Urinary bladder (tissue), 4 donors: ENCODE results near the gene FOXD2. TPM values are rescaled to one million over a fixed set of nuclear protein-coding genes. Genes with fewer than 3 reads are reported as not detected.
"Not testable (repeated sequence)": the region's sequence is repeated elsewhere in the genome, so short reads cannot be mapped to it uniquely, and the experiment has no call there.

Experiments
- DNase-seq: peaks from one replicate; pipeline ENCODE4 v3.0.0-alpha.2; 2015; ENCODE audit errors: extremely low spot score
- H3K27ac ChIP-seq: one replicate; pipeline ENCODE4 v1.5.1; 2013; ENCODE audit warnings: low read depth, mild to moderate bottlenecking, moderate library complexity
- H3K36me3 ChIP-seq: one replicate; pipeline ENCODE4 v1.6.1; 2013; ENCODE audit warnings: mild to moderate bottlenecking, moderate library complexity; ENCODE audit not compliant: insufficient read depth
- H3K4me1 ChIP-seq: one replicate; pipeline ENCODE4 v1.6.1; 2013; ENCODE audit warnings: mild to moderate bottlenecking, moderate library complexity; ENCODE audit not compliant: insufficient read depth
- H3K4me3 ChIP-seq: one replicate; pipeline ENCODE4 v1.5.1; 2013; ENCODE audit warnings: low read depth, low read length
- WGBS: extraction: QIAGEN DNeasy Blood & Tissue Kit; methylation state at CpG from one replicate; pipeline ENCODE4 v1.1.7; 2013; 5-methylcytosine and 5-hydroxymethylcytosine counted together
- polyA plus RNA-seq: library from polyadenylated mRNA; stranded (reverse); fragments of 200-250 nt; gene quantifications from one replicate; pipeline ENCODE4 v1.2.3, GENCODE V29; 2013
- total RNA-seq: library from RNA; depleted of rRNA; stranded (reverse); fragments of >200 nt; gene quantifications from one replicate; pipeline ENCODE4 v1.2.3, GENCODE V29; 2014
- donor health status: healthy with polysubstance abuse.
- donor health status: healthy.

FOXD2 gene
- total and polyA plus RNA-seq, 2 donors: 0.19 to 0.85 TPM

- Histone ChIP-seq H3K4me3 (no peak overlapping the region), H3K4me1 (no peaks in the 10 kb centered on the region), H3K27ac (no peak overlapping the region), H3K36me3 (no peaks in the 10 kb centered on the region)
- no peak for DNase-seq
- WGBS: 64% methylated on average over 4 of the region's 4 CpGs
Measured at GRCh38 chr1:47450606-47451005, 12.8 kb downstream of the FOXD2 start.

- H3K4me1 ChIP-seq: no peaks in the 10 kb centered on the region
- no peak for DNase-seq
- H3K36me3 ChIP-seq: no peaks in the 10 kb centered on the region
- 95% methylated on average over 1 of the region's 1 CpG for WGBS
- H3K4me3 ChIP-seq: no peak overlapping the region
- no peak overlapping the region for H3K27ac ChIP-seq
Measured at GRCh38 chr1:47452426-47452825, 14.6 kb downstream of the FOXD2 start.

GRCh38 chr1:47453910-47454309, 16.1 kb downstream of the FOXD2 start:
- H3K4me3 ChIP-seq, H3K36me3 ChIP-seq, DNase-seq, H3K27ac ChIP-seq, H3K4me1 ChIP-seq: not testable (repeated sequence)
- WGBS: 88% methylated on average over 2 of the region's 2 CpGs

GRCh38 chr1:47456250-47456649, 18.4 kb downstream of the FOXD2 start:
- H3K4me3 ChIP-seq: no peak overlapping the region
- H3K36me3 ChIP-seq: no peaks in the 10 kb centered on the region
- H3K4me1 ChIP-seq: no peaks in the 10 kb centered on the region
- WGBS: 71% methylated on average over 4 of the region's 4 CpGs
- DNase-seq: no peak
- H3K27ac ChIP-seq: no peak overlapping the region

- H3K36me3 ChIP-seq, H3K4me3 ChIP-seq, H3K4me1 ChIP-seq, H3K27ac ChIP-seq, DNase-seq: not testable (repeated sequence)
- WGBS: 80% methylated on average over 16 of the region's 16 CpGs
Measured at GRCh38 chr1:47457547-47457946, 19.7 kb downstream of the FOXD2 start.

- H3K4me1 ChIP-seq: no peaks in the 10 kb centered on the region
- H3K4me3 ChIP-seq: no peak overlapping the region
- H3K27ac ChIP-seq: no peak overlapping the region
- no peaks in the 10 kb centered on the region for H3K36me3 ChIP-seq
- DNase-seq: no peak
- WGBS: 16% methylated on average over 11 of the region's 11 CpGs
Measured at GRCh38 chr1:47459253-47459788, 21.5 kb downstream of the FOXD2 start.

- H3K4me3 ChIP-seq: no peak overlapping the region
- H3K27ac ChIP-seq: no peak overlapping the region
- WGBS: 10% methylated on average over 5 of the region's 5 CpGs
- no peaks in the 10 kb centered on the region for H3K4me1 ChIP-seq
- no peaks in the 10 kb centered on the region for H3K36me3 ChIP-seq
- DNase-seq: no peak
Measured at GRCh38 chr1:47460040-47460439, 22.2 kb downstream of the FOXD2 start.

- no peak for DNase-seq
- H3K4me3 ChIP-seq: no peak overlapping the region
- H3K36me3 ChIP-seq: no peaks in the 10 kb centered on the region
- no peaks in the 10 kb centered on the region for H3K4me1 ChIP-seq
- H3K27ac ChIP-seq: no peak overlapping the region
Measured at GRCh38 chr1:47460456-47460855, 22.6 kb downstream of the FOXD2 start.

- 26% methylated on average over 3 of the region's 3 CpGs for WGBS
- no peaks in the 10 kb centered on the region for H3K4me1 ChIP-seq
- H3K27ac ChIP-seq: no peak overlapping the region
- no peak for DNase-seq
- no peaks in the 10 kb centered on the region for H3K36me3 ChIP-seq
- H3K4me3 ChIP-seq: no peak overlapping the region
Measured at GRCh38 chr1:47465605-47466004, 27.8 kb downstream of the FOXD2 start.

- Histone ChIP-seq H3K27ac (no peak overlapping the region), H3K4me3 (no peak overlapping the region), H3K4me1 (no peaks in the 10 kb centered on the region), H3K36me3 (no peaks in the 10 kb centered on the region)
- DNase-seq: no peak
- 49% methylated on average over 4 of the region's 4 CpGs for WGBS
Measured at GRCh38 chr1:47468709-47469389, 31.0 kb downstream of the FOXD2 start.

GRCh38 chr1:47469390-47469759, 31.5 kb downstream of the FOXD2 start:
- Histone ChIP-seq H3K4me3 (no peak overlapping the region), H3K4me1 (no peaks in the 10 kb centered on the region), H3K36me3 (no peaks in the 10 kb centered on the region), H3K27ac (no peak overlapping the region)
- no peak for DNase-seq
- WGBS: 78% methylated on average over 2 of the region's 2 CpGs

GRCh38 chr1:47469910-47470309, 32.1 kb downstream of the FOXD2 start:
- Histone ChIP-seq H3K36me3 (no peaks in the 10 kb centered on the region), H3K27ac (no peak overlapping the region), H3K4me3 (no peak overlapping the region), H3K4me1 (no peaks in the 10 kb centered on the region)
- DNase-seq: no peak
- 82% methylated on average over 7 of the region's 7 CpGs for WGBS

- Histone ChIP-seq H3K4me1 (no peaks in the 10 kb centered on the region), H3K27ac (no peak overlapping the region), H3K4me3 (no peak overlapping the region), H3K36me3 (no peaks in the 10 kb centered on the region)
- 64% methylated on average over 5 of the region's 5 CpGs for WGBS
- no peak for DNase-seq
Measured at GRCh38 chr1:47471163-47471562, 33.3 kb downstream of the FOXD2 start.

GRCh38 chr1:47474278-47475193, 36.7 kb downstream of the FOXD2 start:
- 54% methylated on average over 9 of the region's 9 CpGs for WGBS
- no peak overlapping the region for H3K4me3 ChIP-seq
- H3K27ac ChIP-seq: no peak overlapping the region
- no peaks in the 10 kb centered on the region for H3K4me1 ChIP-seq
- no peaks in the 10 kb centered on the region for H3K36me3 ChIP-seq
- no peak for DNase-seq
